GM06990 (cell line): ENCODE results near the gene EIF4B.

Experiments
- DNase-seq: peaks from one replicate; pipeline ENCODE4 v3.0.0-alpha.2; 2011; ENCODE audit not compliant: insufficient read length; ENCODE audit errors: extremely low read depth
- H3K27me3 ChIP-seq: replicated peaks from 2 replicates; pipeline ENCODE4 v1.6.0; 2011; ENCODE audit warnings: low read length; ENCODE audit not compliant: control insufficient read depth, insufficient read depth
- H3K36me3 ChIP-seq: 2 replicates; pipeline ENCODE4 v1.5.1; 2011; ENCODE audit warnings: low read length; ENCODE audit not compliant: control insufficient read depth, insufficient read depth
- H3K4me3 ChIP-seq: replicated peaks from 2 replicates; pipeline ENCODE4 v1.5.1; 2011; ENCODE audit warnings: low read depth, mild to moderate bottlenecking, control low read depth, low read length
- CTCF ChIP-seq: IDR thresholded peaks from 2 replicates; pipeline ENCODE4 v1.5.1; 2011; ENCODE audit warnings: low read length, control low read depth, mild to moderate bottlenecking, inconsistent platforms; ENCODE audit not compliant: insufficient read depth, poor library complexity, severe bottlenecking

EIF4B gene

DNA sequence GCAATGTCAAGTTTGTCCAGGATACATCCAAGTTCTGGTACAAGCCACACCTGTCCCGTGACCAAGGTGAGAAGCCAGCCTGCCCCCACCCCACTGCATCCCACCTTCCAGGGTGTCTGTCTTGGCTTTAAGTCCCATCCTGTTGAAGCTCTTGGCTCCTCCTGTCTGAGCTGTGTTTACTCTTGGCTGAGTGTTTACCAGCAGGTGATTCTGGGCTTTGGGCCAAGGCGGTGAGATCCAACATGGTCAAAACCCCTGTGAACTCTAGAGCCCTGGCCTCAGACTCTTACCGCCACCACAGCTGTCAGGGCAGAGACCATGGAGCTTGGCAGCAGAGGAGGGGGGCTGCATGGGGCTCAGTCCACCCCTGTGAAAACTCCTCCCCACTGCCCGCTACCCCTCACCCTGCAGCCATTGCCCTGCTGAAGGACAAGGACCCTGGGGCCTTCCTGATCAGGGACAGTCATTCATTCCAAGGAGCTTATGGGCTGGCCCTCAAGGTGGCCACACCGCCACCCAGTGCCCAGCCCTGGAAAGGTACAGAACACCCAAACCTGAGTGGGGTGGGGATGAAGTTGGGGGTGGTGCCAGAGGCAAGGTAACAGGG lies 55.3 kb downstream of the EIF4B start:
- Histone ChIP-seq H3K36me3 (peaks cover 12% of the 10 kb centered on the region), H3K27me3 (no peaks in the 10 kb centered on the region; the same call in 1 of the 2 replicates), H3K4me3 (no peak overlapping the region)
- DNase-seq = no peak
- peak; percentile 37 for TF ChIP-seq CTCF

DNA sequence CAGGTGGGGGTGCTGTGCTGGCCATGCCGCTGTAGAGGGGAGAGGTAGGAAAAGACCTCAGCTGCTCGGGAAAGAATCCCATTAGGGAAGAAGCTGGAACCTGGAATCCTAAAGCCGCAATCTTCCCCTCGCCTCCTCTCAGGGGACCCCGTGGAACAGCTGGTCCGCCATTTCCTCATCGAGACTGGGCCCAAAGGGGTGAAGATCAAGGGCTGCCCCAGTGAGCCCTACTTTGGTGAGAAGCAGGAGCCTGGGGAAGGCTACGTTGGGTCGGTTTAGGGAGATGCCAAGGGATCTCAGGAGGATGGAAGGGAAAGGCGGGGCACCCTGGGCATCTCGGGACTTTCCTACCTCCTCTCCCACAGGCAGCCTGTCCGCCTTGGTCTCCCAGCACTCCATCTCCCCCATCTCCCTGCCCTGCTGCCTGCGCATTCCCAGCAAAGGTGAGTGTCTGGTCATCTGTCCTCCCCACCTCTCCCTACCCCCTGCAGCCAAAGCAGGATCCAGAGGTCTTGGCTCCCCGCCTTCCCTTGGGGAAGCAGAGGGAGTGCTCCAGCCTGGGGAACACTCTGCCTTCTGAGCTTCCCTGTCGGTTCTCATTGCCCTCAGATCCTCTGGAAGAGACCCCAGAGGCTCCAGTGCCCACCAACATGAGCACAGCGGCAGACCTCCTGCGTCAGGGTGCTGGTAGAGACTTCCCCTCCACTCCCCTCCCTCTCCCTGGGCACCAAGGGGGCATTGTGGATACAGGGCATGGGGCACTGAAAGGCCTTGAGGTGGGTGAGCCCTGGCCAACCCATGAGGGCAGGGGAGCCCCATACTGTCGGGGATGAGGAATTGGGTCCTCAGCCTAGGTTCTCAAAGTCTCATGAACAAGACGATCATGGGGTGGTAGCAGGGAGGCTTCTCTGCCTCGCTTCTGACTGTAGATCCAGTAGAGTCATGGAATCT lies 56.0 kb downstream of the EIF4B start:
- no peak for TF ChIP-seq CTCF
- H3K36me3 ChIP-seq = peaks cover 12% of the 10 kb centered on the region

GRCh38 chr12:53062977-53063707 lies 56.9 kb downstream of the EIF4B start:
- Histone ChIP-seq H3K4me3 (no peak overlapping the region), H3K36me3 (peaks cover 12% of the 10 kb centered on the region), H3K27me3 (no peaks in the 10 kb centered on the region; the same call in 1 of the 2 replicates)
- TF ChIP-seq CTCF = no peak
- DNase-seq = no peak

More for the DNA sequence above, 56.0 kb downstream of the EIF4B start:
- H3K27me3 ChIP-seq = no peaks in the 10 kb centered on the region; the same call in 1 of the 2 replicates
- no peak for DNase-seq
- H3K4me3 ChIP-seq = no peak overlapping the region

DNA sequence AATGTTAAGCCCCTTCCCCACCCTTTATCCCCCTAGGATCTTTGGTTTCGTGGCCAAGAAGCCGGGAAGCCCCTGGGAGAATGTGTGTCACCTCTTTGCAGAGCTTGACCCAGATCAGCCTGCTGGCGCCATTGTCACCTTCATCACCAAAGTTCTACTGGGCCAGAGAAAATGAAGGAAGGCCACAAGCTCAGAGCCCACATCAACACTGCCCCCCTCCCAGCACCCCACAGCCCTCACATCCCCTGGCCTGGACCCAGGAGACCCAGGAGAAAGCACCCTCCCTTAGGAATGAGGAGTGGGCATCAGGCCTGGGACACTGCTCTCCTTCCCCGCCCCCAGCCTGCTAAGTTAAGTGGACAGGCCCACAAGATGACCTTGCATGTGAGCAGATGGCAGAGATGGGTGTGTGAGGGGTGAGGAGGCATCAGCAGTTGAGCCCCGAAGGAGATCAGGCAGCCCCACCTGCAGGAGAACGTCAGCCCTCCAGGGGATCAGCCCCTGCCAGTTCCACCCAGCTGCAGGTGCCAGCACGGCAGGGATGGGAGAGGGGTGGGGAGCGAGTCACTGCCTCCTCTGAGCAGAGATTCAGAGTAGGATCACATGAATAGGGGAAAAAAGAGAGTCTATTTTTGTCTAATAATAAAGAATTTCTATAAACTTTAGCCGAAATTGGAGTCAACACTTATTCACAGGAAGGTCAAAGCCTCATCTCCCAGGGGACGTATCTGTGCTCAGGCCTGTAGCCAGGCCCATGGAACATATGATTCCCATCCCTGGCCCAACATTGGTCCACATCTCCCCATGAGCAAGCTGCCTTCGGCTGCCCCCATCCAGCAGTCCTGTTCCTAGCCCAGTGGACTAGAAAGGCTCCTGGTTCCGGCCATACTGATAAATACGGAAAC lies 57.7 kb downstream of the EIF4B start:
- DNase-seq = no peak
- Histone ChIP-seq H3K27me3 (no peaks in the 10 kb centered on the region; the same call in 1 of the 2 replicates), H3K36me3 (peaks cover 12% of the 10 kb centered on the region), H3K4me3 (no peak overlapping the region)
- no peak for TF ChIP-seq CTCF
